NB4 (cell line): ENCODE data around the gene LTBP4.
"Not testable (repeated sequence)": the region's sequence is repeated elsewhere in the genome, so short reads cannot be mapped to it uniquely, and the experiment has no call there.

Experiments used
- DNase-seq: peaks from one replicate; pipeline ENCODE4 v3.0.0; 2010; ENCODE audit warnings: low read depth
- H3K4me3 ChIP-seq: one replicate; pipeline ENCODE4 v1.5.1; 2011; ENCODE audit warnings: mild to moderate bottlenecking, low read depth, low read length, moderate library complexity
- CTCF ChIP-seq: IDR thresholded peaks from one replicate; pipeline ENCODE4 v1.5.1; 2012; ENCODE audit warnings: low read depth, low read length
- MAX ChIP-seq: IDR thresholded peaks from 2 replicates; pipeline ENCODE4 v1.6.1; 2011; ENCODE audit warnings: low read depth, low read length
- MYC ChIP-seq: IDR thresholded peaks from 2 replicates; pipeline ENCODE4 v1.6.1; 2011; ENCODE audit warnings: low read depth, low read length
- POLR2A ChIP-seq: IDR thresholded peaks from 2 replicates; pipeline ENCODE4 v1.6.1; 2011; ENCODE audit warnings: mild to moderate bottlenecking; ENCODE audit not compliant: insufficient read length; ENCODE audit errors: extremely low read depth

LTBP4 gene

GRCh38 chr19:40588110-40588854, 12.9 kb upstream of the LTBP4 start:
- TF ChIP-seq MYC: no peak
- no peak for TF ChIP-seq MAX
- TF ChIP-seq CTCF: no peak
- no peak for TF ChIP-seq POLR2A
- DNase-seq: no peak
- no peak overlapping the region for H3K4me3 ChIP-seq

- TF ChIP-seq CTCF (no peak), POLR2A (no peak), MAX (no peak), MYC (no peak)
- H3K4me3 ChIP-seq: no peak overlapping the region
- no peak for DNase-seq
Measured at GRCh38 chr19:40588926-40589569, 12.1 kb upstream of the LTBP4 start.

GRCh38 chr19:40589591-40590429, 11.4 kb upstream of the LTBP4 start:
- H3K4me3 ChIP-seq: no peak overlapping the region
- TF ChIP-seq POLR2A: no peak
- no peak for TF ChIP-seq CTCF
- no peak for TF ChIP-seq MYC
- TF ChIP-seq MAX: no peak
- DNase-seq: no peak

GRCh38 chr19:40590464-40591265, 10.5 kb upstream of the LTBP4 start:
- no peak overlapping the region for H3K4me3 ChIP-seq
- TF ChIP-seq CTCF: no peak
- no peak for TF ChIP-seq MAX
- TF ChIP-seq POLR2A: no peak
- TF ChIP-seq MYC: no peak
- DNase-seq: no peak

- not testable (repeated sequence) for DNase-seq, H3K4me3 ChIP-seq
Measured at GRCh38 chr19:40591724-40592123, 9.4 kb upstream of the LTBP4 start.
